Peyer's patch (tissue), 4 donors: ENCODE results near the gene TMEM121. TPM values are rescaled to one million over a fixed set of nuclear protein-coding genes. Genes with fewer than 3 reads are reported as not detected.

Experiments
- DNase-seq, 3 donors: peaks; one replicate each; pipeline ENCODE4 v3.0.0-alpha.2; 2017 to 2019
- H3K27ac ChIP-seq, 4 donors: fragments of 200-600 bp; sonication (generic); one replicate each; pipeline ENCODE4 v1.5.1; 2016 to 2019
- H3K27me3 ChIP-seq, 2 donors: fragments of 200-600 bp; sonication (generic); one replicate each; pipeline ENCODE4 v1.5.1; 2019
- H3K36me3 ChIP-seq, 3 donors: fragments of 200-600 bp; sonication (generic); one replicate each; pipeline ENCODE4 v1.5.1; 2016 to 2019
- H3K4me1 ChIP-seq, 4 donors: fragments of 200-600 bp; sonication (generic); one replicate each; pipeline ENCODE4 v1.5.1; 2016 to 2019
- H3K4me3 ChIP-seq, 4 donors: fragments of 200-600 bp; sonication (generic); 1 replicate in 3 of 4; 2 replicates in 1 of 4; pipeline ENCODE4 v1.5.1; 2016 to 2019; ENCODE audit warnings: mild to moderate bottlenecking in 1 of 4
- H3K9me3 ChIP-seq, 4 donors: fragments of 200-600 bp; sonication (generic); one replicate each; pipeline ENCODE4 v1.5.1; 2016 to 2019; ENCODE audit warnings: mild to moderate bottlenecking in 1 of 4
- CTCF ChIP-seq, 6 experiments: fragments of 450-650 bp in 4 of 6; fragments of 200-600 bp in 2 of 6; sonication (generic) in 1 of 6; IDR thresholded peaks; one replicate each; pipeline ENCODE4 v1.5.1; 2017 to 2019; ENCODE audit warnings: antibody characterized with exemption in 6 of 6, mild to moderate bottlenecking in 3 of 6, moderate library complexity in 1 of 6
- POLR2A ChIP-seq, 2 donors: fragments of 450-650 bp; IDR thresholded peaks; one replicate each; pipeline ENCODE4 v1.5.1; 2017; ENCODE audit warnings: antibody characterized with exemption in 2 of 2, mild to moderate bottlenecking in 2 of 2, moderate library complexity in 2 of 2
- total RNA-seq, 4 donors: library from RNA; depleted of rRNA; stranded (reverse); fragments of >200 nt; gene quantifications; one replicate each; pipeline ENCODE4 v1.1.0, GENCODE V29; 2016

The TMEM121 gene
- total RNA-seq, 4 donors from 2014 or later: 0.94 to 2.5 (median 1.1) TPM; not detected in 1

- Histone ChIP-seq H3K4me3 (peak overlapping the region; percentile 65 to 93 (median 77)), H3K36me3 (peaks cover 0 to 17% (median 0%) of the 10 kb centered on the region in 3 donors), H3K27me3 (no peaks in the 10 kb centered on the region), H3K9me3 (no peaks in the 10 kb centered on the region), H3K27ac (peak overlapping the region; percentile 86 to 99 (median 90)), H3K4me1 (peaks cover 0 to 37% (median 25%) of the 10 kb centered on the region in 4 donors)
- no peak for TF ChIP-seq CTCF (IDR thresholded peaks at IDR 0.05)
- no peak for TF ChIP-seq POLR2A (IDR thresholded peaks at IDR 0.05)
- DNase-seq: peak; percentile 58 to 88 (median 86)
These were observed 34.9 kb upstream of the TMEM121 start for GRCh38 chr14:105491366-105491973.

GRCh38 chr14:105492031-105492970 is 34.1 kb upstream of the TMEM121 start:
- TF ChIP-seq CTCF (IDR thresholded peaks at IDR 0.05): no peak
- TF ChIP-seq POLR2A (IDR thresholded peaks at IDR 0.05): no peak
- peak overlapping the region in 1 of 4 donors; percentile 89 for H3K4me3 ChIP-seq
- H3K4me1 ChIP-seq: peaks cover 0 to 30% (median 22%) of the 10 kb centered on the region in 4 donors
- no peaks in the 10 kb centered on the region for H3K27me3 ChIP-seq
- peak overlapping the region in 1 of 4 donors; percentile 94 for H3K27ac ChIP-seq
- peaks cover 0 to 17% (median 0%) of the 10 kb centered on the region in 3 donors for H3K36me3 ChIP-seq
- DNase-seq: peak in 1 of 3 donors; percentile 55
- no peaks in the 10 kb centered on the region for H3K9me3 ChIP-seq

GRCh38 chr14:105492971-105493871 is 33.2 kb upstream of the TMEM121 start:
- H3K27ac ChIP-seq: no peak overlapping the region
- TF ChIP-seq CTCF (IDR thresholded peaks at IDR 0.05): no peak
- no peak for TF ChIP-seq POLR2A (IDR thresholded peaks at IDR 0.05)
- H3K36me3 ChIP-seq: peaks cover 0 to 19% (median 0%) of the 10 kb centered on the region in 3 donors
- DNase-seq: peak in 1 of 3 donors; percentile 45
- H3K4me1 ChIP-seq: peaks cover 0 to 23% (median 18%) of the 10 kb centered on the region in 4 donors
- no peaks in the 10 kb centered on the region for H3K27me3 ChIP-seq
- H3K9me3 ChIP-seq: no peaks in the 10 kb centered on the region
- H3K4me3 ChIP-seq: no peak overlapping the region

- no peaks in the 10 kb centered on the region for H3K27me3 ChIP-seq
- peaks cover 0 to 15% (median 9%) of the 10 kb centered on the region in 4 donors for H3K4me1 ChIP-seq
- H3K9me3 ChIP-seq: no peaks in the 10 kb centered on the region
- DNase-seq: peak in 1 of 3 donors; percentile 44
- no peak overlapping the region for H3K4me3 ChIP-seq
- no peak overlapping the region for H3K27ac ChIP-seq
- peaks cover 0 to 17% (median 0%) of the 10 kb centered on the region in 3 donors for H3K36me3 ChIP-seq
- TF ChIP-seq CTCF (IDR thresholded peaks at IDR 0.05) (no peak), POLR2A (IDR thresholded peaks at IDR 0.05) (no peak)
These were observed 32.3 kb upstream of the TMEM121 start for GRCh38 chr14:105493921-105494605.
